Right lobe of liver (tissue), 4 donors: ENCODE results near the gene CDC14A.

Experiments used
- CTCF ChIP-seq, 4 donors: fragments of 200-600 bp in 3 of 4; fragments of 450-650 bp in 1 of 4; IDR thresholded peaks; one replicate each; pipeline versions ENCODE4 v1.5.1 to v1.8.0; 2016 to 2022; ENCODE audit warnings: antibody characterized with exemption in 4 of 4, mild to moderate bottlenecking in 2 of 4
- POLR2A ChIP-seq: fragments of 450-650 bp; IDR thresholded peaks from one replicate; pipeline ENCODE4 v1.6.1; 2017; ENCODE audit warnings: antibody characterized with exemption, mild to moderate bottlenecking
- donor health status: DM: no; HTN: no; CAD: no.
- donor health status: DM: no; HTN: no; CAD: no.
- donor health status: DM: no; HTN: yes; CAD: no.

DNA sequence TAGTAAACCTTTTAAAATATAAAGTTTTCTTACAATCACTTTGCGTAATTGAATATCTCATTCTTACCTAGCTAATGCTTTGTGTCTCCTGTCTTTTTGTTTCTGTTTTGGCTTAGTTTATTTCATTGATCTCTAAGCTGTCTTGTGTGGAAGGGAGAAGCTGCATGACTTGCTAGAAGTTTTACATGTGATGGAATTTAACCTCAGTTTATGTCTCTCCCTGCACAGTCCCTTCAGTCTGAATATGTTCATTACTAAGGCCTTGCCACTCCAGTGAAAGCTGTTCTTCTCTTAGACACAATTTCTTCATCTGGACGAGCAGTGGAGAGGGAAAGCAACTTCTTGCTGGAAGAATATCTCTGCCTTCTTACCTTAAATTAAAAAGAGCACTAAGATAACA is 165.7 kb downstream of the CDC14A start:
- TF ChIP-seq CTCF (IDR thresholded peaks at IDR 0.05) (no peak), POLR2A (no peak)
